ENCODE data around the gene LMO1. TPM values are rescaled to one million over a fixed set of nuclear protein-coding genes. Genes with fewer than 3 reads are reported as not detected.

LMO1 gene
- total RNA-seq, 1 experiment from 2014 or later = not detected

DNA sequence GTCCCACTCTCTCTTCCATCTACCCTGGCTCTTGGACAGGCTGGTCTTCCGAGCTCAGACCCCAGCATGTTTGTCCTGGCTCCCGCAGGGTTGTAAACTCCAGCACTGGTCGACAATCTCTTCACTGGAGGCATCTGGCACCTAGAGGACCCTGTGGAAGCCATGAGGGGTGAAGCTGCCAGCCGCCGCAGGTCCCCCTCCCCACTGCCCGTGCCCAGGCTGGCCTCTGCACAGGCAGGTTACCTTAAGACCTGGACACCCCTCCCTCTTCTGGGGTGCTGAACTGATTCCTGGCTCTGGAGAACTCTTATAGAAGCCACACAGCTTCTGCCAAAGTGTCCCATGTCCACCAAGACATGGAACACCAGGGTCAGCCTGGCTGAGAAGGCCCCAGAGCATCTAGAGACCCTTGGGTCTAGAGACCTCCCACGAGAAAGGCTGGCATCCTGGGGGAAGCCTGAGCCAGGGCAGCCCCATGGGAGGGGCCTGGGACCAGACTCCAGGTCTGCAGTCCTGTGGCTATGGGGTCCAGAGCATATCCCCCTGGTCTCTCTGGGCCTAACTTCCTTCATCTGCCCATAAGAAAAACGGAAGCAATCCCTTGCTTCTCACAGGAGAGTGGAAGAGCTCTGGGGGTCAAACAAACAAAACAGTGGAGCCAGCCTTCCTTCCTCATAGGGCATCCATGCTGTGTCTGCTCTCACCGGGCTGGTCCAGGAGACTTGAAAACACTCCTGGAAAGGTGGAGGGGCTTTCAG is 30.6 kb downstream of the LMO1 start:
- no peak overlapping the region for H3K4me3 Mint-ChIP-seq (ENCODE audit: unreplicated experiment)
- intact Hi-C loops (cut with micrococcal nuclease) = no loop called here
- DNase-seq (ENCODE audit: unreplicated experiment) = no peak
- H3K27ac Mint-ChIP-seq (ENCODE audit: low read depth, unreplicated experiment) = no peak overlapping the region
- H3K27me3 Mint-ChIP-seq (ENCODE audit: insufficient read depth, unreplicated experiment) = no peaks in the 10 kb centered on the region
- no peaks in the 10 kb centered on the region for H3K36me3 Mint-ChIP-seq (ENCODE audit: insufficient read depth, unreplicated experiment)
- POLR2A ChIA-PET = interaction anchor here (0.7 kb wide), 1 partner anchor 366 kb away, joined by 4 read pairs; no protein-coding TSS in a partner anchor
- TF ChIP-seq, protein P1, sequence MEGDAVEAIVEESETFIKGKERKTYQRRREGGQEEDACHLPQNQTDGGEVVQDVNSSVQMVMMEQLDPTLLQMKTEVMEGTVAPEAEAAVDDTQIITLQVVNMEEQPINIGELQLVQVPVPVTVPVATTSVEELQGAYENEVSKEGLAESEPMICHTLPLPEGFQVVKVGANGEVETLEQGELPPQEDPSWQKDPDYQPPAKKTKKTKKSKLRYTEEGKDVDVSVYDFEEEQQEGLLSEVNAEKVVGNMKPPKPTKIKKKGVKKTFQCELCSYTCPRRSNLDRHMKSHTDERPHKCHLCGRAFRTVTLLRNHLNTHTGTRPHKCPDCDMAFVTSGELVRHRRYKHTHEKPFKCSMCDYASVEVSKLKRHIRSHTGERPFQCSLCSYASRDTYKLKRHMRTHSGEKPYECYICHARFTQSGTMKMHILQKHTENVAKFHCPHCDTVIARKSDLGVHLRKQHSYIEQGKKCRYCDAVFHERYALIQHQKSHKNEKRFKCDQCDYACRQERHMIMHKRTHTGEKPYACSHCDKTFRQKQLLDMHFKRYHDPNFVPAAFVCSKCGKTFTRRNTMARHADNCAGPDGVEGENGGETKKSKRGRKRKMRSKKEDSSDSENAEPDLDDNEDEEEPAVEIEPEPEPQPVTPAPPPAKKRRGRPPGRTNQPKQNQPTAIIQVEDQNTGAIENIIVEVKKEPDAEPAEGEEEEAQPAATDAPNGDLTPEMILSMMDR (IDR thresholded peaks at IDR 0.05; ENCODE audit: unreplicated experiment) = no peak
- no peaks in the 10 kb centered on the region for H3K9me3 Mint-ChIP-seq (ENCODE audit: unreplicated experiment)
- peaks cover 32% of the 10 kb centered on the region for H3K4me1 Mint-ChIP-seq (ENCODE audit: insufficient read depth, unreplicated experiment)
- no TSS peak for BruUV-seq (replicated peaks)
- CTCF ChIA-PET = interaction anchor here (0.9 to 19.3 kb wide), 4 partner anchors 15 to 726 kb away, joined by 3 to 398 read pairs (median 10); partner anchors contain the start of gene LMO1

DNA sequence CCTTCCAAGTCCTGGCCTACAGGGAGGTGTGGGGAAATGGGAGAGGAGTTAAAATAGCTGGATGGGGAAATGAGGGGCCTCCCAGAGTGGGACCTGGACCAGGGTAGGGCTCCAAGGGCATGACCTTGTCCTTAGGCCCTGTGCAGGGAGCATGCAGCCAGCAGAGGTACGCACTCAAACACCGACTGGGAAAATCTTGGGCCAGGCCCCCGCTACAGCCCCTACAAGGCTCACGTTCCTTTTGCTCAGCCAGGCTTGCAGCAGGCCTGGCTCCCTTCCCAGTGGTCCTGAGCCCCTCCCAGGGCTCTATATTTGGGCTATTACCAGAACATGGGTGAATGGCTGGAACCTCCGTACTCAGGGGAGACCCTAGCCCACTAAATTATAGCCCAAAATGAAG is 31.3 kb downstream of the LMO1 start:
- H3K27me3 Mint-ChIP-seq (ENCODE audit: insufficient read depth, unreplicated experiment) = no peaks in the 10 kb centered on the region

DNA sequence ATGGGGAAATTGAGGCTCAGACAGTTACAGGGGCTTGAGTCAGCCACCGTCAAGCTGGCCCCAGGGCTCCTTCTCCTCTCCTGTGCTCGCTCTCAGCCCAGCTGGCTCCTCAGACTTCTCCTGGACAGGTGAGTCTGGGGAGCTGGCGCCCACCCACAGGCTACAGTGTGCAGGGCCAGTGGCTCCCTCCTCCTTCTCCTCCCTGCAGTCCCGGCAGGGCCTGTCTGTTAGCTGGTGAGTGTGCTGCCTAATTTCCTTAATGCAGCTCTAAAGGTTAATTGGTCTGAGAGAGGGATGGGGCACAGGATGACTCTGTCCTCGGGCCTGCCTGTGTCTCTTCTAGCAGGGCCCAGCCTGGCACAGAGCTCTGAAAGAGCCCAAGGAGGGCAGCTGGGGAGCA is 31.7 kb downstream of the LMO1 start:
- Mint-ChIP-seq H3K4me1 (ENCODE audit: insufficient read depth, unreplicated experiment) (peaks cover 32% of the 10 kb centered on the region), H3K36me3 (ENCODE audit: insufficient read depth, unreplicated experiment) (no peaks in the 10 kb centered on the region), H3K9me3 (ENCODE audit: unreplicated experiment) (no peaks in the 10 kb centered on the region), H3K4me3 (ENCODE audit: unreplicated experiment) (no peak overlapping the region), H3K27ac (ENCODE audit: low read depth, unreplicated experiment) (no peak overlapping the region), H3K27me3 (ENCODE audit: insufficient read depth, unreplicated experiment) (no peaks in the 10 kb centered on the region)
- intact Hi-C loops (cut with micrococcal nuclease) = no loop called here
- TF ChIP-seq, protein P1 (IDR thresholded peaks at IDR 0.05; ENCODE audit: unreplicated experiment) = no peak
- CTCF ChIA-PET = interaction anchor here (0.6 to 19.3 kb wide), 5 partner anchors 10 to 335 kb away, joined by 3 to 398 read pairs (median 10); partner anchors contain the start of gene LMO1
- DNase-seq (ENCODE audit: unreplicated experiment) = no peak
- BruUV-seq (replicated peaks) = no TSS peak
- POLR2A ChIA-PET = no interaction called here

More for the DNA sequence above, 31.3 kb downstream of the LMO1 start:
- no TSS peak for BruUV-seq (replicated peaks)
- intact Hi-C loops (cut with micrococcal nuclease) = no loop called here
- POLR2A ChIA-PET = no interaction called here
- CTCF ChIA-PET = interaction anchor here (0.6 to 19.3 kb wide), 6 partner anchors 9 to 727 kb away, joined by 3 to 398 read pairs (median 6); partner anchors contain the start of gene LMO1
- Mint-ChIP-seq H3K27ac (ENCODE audit: low read depth, unreplicated experiment) (no peak overlapping the region), H3K9me3 (ENCODE audit: unreplicated experiment) (no peaks in the 10 kb centered on the region), H3K36me3 (ENCODE audit: insufficient read depth, unreplicated experiment) (no peaks in the 10 kb centered on the region), H3K4me1 (ENCODE audit: insufficient read depth, unreplicated experiment) (peaks cover 32% of the 10 kb centered on the region), H3K4me3 (ENCODE audit: unreplicated experiment) (no peak overlapping the region)
- DNase-seq (ENCODE audit: unreplicated experiment) = no peak
- TF ChIP-seq, protein P1 (IDR thresholded peaks at IDR 0.05; ENCODE audit: unreplicated experiment) = no peak

DNA sequence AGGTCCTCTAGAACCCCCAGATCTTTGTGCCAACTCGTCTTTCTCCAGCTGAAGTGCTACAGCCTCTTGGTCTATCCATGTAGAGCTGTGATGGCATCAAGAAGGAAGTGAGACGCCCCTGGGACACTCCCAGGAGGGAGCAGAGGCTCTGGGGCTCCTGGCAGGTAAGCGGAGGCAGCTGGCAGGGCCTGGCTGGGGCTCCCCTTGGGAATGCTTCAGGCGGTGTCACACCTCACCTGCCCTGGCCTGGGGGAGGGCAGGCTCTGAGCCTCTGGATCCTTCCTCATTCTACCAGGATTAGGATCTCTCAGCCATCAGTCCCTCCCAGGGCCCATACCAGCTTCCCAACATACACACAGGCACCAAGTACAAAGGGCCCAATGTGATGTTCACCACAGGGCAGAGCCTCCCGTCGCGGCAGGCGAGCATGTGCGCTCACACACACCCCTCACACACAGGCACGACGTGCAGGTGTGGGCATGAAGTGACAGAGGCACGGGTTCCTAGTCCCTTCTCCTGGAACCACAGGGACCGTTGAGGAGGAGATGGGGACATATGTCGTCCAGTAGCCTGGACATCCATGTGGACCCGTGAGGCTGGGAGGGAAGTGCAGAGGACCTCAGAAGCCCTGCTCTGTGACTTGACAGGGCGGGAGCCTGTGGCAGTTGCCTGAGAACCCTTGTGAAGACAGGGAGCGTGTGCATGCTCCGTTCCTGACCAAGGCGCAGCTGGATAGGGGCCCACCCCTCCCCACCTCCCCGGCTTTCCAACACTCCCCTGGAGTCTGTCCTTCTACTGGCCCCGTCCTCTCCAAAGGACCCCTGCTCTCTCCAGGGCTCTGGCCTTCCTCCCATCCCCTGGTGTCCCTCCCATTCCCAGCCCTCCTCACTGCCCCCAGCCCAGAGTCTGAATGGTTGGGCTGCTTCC is 32.5 kb downstream of the LMO1 start:
- ChIA-PET CTCF (interaction anchor here (0.6 to 19.3 kb wide), 9 partner anchors 12 to 336 kb away, joined by 3 to 398 read pairs (median 7); partner anchors contain the start of gene LMO1), POLR2A (no interaction called here)
- intact Hi-C loops (cut with micrococcal nuclease) = no loop called here
- H3K27ac Mint-ChIP-seq (ENCODE audit: low read depth, unreplicated experiment) = no peak overlapping the region
- no peaks in the 10 kb centered on the region for H3K36me3 Mint-ChIP-seq (ENCODE audit: insufficient read depth, unreplicated experiment)
- H3K4me3 Mint-ChIP-seq (ENCODE audit: unreplicated experiment) = no peak overlapping the region
- TF ChIP-seq, protein P1 (IDR thresholded peaks at IDR 0.05; ENCODE audit: unreplicated experiment) = no peak
- H3K4me1 Mint-ChIP-seq (ENCODE audit: insufficient read depth, unreplicated experiment) = peaks cover 32% of the 10 kb centered on the region
- no TSS peak for BruUV-seq (replicated peaks)
- DNase-seq (ENCODE audit: unreplicated experiment) = no peak
- H3K9me3 Mint-ChIP-seq (ENCODE audit: unreplicated experiment) = no peaks in the 10 kb centered on the region
- H3K27me3 Mint-ChIP-seq (ENCODE audit: insufficient read depth, unreplicated experiment) = no peaks in the 10 kb centered on the region
